ENCODE data around the gene CGREF1.

Gene CGREF1

DNA sequence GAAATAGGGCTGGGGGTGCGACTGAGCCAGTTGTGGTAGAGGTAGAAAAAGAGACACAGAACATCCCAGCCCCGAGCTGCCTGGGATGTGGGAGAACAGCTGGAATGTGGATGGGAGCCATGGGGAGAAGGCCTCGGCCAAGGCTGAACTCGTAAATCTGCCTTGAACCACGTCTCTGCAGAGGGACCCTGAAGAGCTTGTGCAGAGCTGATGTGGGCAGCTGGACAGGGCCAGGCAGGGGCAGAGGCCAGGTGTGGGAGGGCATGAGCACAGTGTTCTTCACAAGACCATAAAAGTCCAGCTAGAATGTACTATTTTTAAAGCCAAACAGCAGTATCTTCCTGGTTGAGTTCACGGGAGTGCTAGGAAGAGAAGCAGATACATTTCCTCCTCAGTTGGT is 35.6 kb upstream of the CGREF1 start:
- Histone ChIP-seq H3K4me3 (ENCODE audit: low read depth in 1 of 2, low read length in 2 of 2) (no peak overlapping the region), H3K36me3 (ENCODE audit: insufficient read depth, low read length) (no peaks in the 10 kb centered on the region), H3K9me3 (ENCODE audit: insufficient read depth, low read length, severe bottlenecking) (no peaks in the 10 kb centered on the region), H3K4me2 (ENCODE audit: insufficient read depth, low read length) (no peak overlapping the region), H3K27ac (ENCODE audit: low read length) (no peak overlapping the region), H3K4me1 (ENCODE audit: insufficient read depth, low read length) (no peaks in the 10 kb centered on the region), H3K9ac (ENCODE audit: low read depth, low read length) (no peak overlapping the region), H3K79me2 (ENCODE audit: insufficient read depth, low read length) (no peaks in the 10 kb centered on the region), H3K27me3 (ENCODE audit: insufficient read depth, low read length, poor library complexity) (peaks cover 5% of the 10 kb centered on the region), H2AFZ (ENCODE audit: low read depth, low read length) (no peak overlapping the region), H4K20me1 (ENCODE audit: insufficient read depth, low read length) (no peaks in the 10 kb centered on the region)
- TF ChIP-seq, protein P1, sequence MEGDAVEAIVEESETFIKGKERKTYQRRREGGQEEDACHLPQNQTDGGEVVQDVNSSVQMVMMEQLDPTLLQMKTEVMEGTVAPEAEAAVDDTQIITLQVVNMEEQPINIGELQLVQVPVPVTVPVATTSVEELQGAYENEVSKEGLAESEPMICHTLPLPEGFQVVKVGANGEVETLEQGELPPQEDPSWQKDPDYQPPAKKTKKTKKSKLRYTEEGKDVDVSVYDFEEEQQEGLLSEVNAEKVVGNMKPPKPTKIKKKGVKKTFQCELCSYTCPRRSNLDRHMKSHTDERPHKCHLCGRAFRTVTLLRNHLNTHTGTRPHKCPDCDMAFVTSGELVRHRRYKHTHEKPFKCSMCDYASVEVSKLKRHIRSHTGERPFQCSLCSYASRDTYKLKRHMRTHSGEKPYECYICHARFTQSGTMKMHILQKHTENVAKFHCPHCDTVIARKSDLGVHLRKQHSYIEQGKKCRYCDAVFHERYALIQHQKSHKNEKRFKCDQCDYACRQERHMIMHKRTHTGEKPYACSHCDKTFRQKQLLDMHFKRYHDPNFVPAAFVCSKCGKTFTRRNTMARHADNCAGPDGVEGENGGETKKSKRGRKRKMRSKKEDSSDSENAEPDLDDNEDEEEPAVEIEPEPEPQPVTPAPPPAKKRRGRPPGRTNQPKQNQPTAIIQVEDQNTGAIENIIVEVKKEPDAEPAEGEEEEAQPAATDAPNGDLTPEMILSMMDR (IDR thresholded peaks at IDR 0.05; ENCODE audit: borderline replicate concordance, extremely low read depth, low read length, poor library complexity, severe bottlenecking) = no peak
- no peak for TF ChIP-seq EZH2 (IDR thresholded peaks at IDR 0.05; ENCODE audit: borderline replicate concordance, low read depth, low read length, severe bottlenecking)
- DNase-seq (no peak), ATAC-seq (ENCODE audit: insufficient read depth, low read depth) (no peak)

DNA sequence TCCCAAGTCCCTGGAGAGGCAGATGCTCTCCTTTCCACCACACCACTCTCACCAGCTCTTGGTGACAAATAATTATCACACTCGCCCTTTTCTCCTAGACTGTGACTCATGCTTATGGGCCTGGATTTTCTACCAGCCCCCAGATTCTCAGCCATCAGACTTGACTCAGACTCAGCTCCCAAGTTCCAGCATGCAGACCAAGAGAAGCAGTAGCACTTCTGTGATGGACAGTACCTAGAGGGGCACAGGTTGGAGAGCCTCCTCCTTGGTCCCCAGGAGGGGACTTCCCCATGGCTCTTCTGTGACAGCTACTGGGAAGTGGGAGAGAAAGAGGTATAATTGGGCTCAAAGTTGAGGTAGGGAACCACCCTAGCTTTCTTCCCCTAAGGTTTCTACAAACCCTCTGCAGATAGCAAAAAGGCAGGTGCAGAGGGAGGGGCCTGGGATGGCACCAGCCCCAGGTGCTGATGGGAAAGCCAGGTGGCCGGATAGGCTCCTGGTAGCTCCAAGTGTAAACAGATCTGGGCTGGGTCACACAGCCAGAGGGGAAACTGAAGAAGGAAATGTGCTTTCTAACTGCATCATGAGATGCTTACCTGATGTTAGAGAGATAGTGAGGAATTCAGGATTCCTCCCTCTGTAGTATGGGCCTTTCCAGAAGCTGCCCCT is 34.0 kb upstream of the CGREF1 start:
- Histone ChIP-seq H3K27ac (ENCODE audit: low read length) (no peak overlapping the region), H3K4me3 (ENCODE audit: low read depth in 1 of 2, low read length in 2 of 2) (no peak overlapping the region), H3K4me2 (ENCODE audit: insufficient read depth, low read length) (no peak overlapping the region), H3K27me3 (ENCODE audit: insufficient read depth, low read length, poor library complexity) (peaks cover 2% of the 10 kb centered on the region), H3K9me3 (ENCODE audit: insufficient read depth, low read length, severe bottlenecking) (no peaks in the 10 kb centered on the region), H3K79me2 (ENCODE audit: insufficient read depth, low read length) (no peaks in the 10 kb centered on the region), H2AFZ (ENCODE audit: low read depth, low read length) (no peak overlapping the region), H4K20me1 (ENCODE audit: insufficient read depth, low read length) (no peaks in the 10 kb centered on the region), H3K4me1 (ENCODE audit: insufficient read depth, low read length) (no peaks in the 10 kb centered on the region), H3K36me3 (ENCODE audit: insufficient read depth, low read length) (no peaks in the 10 kb centered on the region), H3K9ac (ENCODE audit: low read depth, low read length) (no peak overlapping the region)
- no peak for ATAC-seq (ENCODE audit: insufficient read depth, low read depth)
- DNase-seq = no peak
- no peak for TF ChIP-seq EZH2 (IDR thresholded peaks at IDR 0.05; ENCODE audit: borderline replicate concordance, low read depth, low read length, severe bottlenecking)
- TF ChIP-seq, protein P1 (IDR thresholded peaks at IDR 0.05; ENCODE audit: borderline replicate concordance, extremely low read depth, low read length, poor library complexity, severe bottlenecking) = no peak

DNA sequence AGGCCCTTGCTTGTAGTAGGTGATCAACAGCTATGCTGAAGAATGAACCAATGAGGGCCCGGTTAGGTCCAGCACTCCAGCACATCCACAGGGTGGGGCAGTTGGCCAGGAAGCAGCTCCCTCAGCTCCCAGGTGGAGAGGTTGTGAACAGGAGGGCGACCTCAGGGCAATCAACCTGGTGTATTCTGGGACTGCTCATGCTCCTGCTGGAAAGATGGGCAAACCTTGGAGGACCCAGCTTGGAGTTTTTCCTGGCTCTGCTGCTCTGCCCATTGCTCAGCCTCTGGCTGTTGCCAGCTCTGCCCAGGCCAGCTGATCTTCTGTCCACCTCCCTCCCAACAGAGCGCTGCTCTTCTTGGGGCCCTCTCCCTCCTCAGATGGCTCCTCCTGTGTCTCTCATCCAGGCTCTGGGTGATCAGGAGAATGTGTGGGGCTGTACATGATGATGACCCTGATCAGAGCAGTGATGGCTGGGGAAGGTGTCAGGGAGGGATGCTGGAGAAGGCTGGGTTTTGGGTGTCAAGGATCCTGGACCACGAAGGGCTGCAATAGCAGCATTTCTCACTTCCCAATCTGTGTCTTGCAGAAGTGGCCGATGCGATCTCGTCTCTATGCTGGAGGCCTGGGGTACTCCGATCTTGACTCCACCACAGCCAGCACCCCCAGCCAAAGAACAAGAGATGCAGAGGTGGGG is 33.3 kb upstream of the CGREF1 start:
- ATAC-seq (ENCODE audit: insufficient read depth, low read depth) (no peak), DNase-seq (no peak)
- Histone ChIP-seq H3K4me2 (ENCODE audit: insufficient read depth, low read length) (no peak overlapping the region), H3K79me2 (ENCODE audit: insufficient read depth, low read length) (no peaks in the 10 kb centered on the region), H3K27me3 (ENCODE audit: insufficient read depth, low read length, poor library complexity) (peaks cover 2% of the 10 kb centered on the region), H3K9ac (ENCODE audit: low read depth, low read length) (no peak overlapping the region), H3K27ac (ENCODE audit: low read length) (no peak overlapping the region), H3K4me1 (ENCODE audit: insufficient read depth, low read length) (no peaks in the 10 kb centered on the region), H2AFZ (ENCODE audit: low read depth, low read length) (no peak overlapping the region), H3K4me3 (ENCODE audit: low read depth in 1 of 2, low read length in 2 of 2) (no peak overlapping the region), H4K20me1 (ENCODE audit: insufficient read depth, low read length) (no peaks in the 10 kb centered on the region), H3K9me3 (ENCODE audit: insufficient read depth, low read length, severe bottlenecking) (no peaks in the 10 kb centered on the region), H3K36me3 (ENCODE audit: insufficient read depth, low read length) (no peaks in the 10 kb centered on the region)
- no peak for TF ChIP-seq EZH2 (IDR thresholded peaks at IDR 0.05; ENCODE audit: borderline replicate concordance, low read depth, low read length, severe bottlenecking)
- TF ChIP-seq, protein P1 (IDR thresholded peaks at IDR 0.05; ENCODE audit: borderline replicate concordance, extremely low read depth, low read length, poor library complexity, severe bottlenecking) = no peak

Data from DND-41 (cell line).